Aorta (tissue), 5 donors: ENCODE data around the gene C1orf174. TPM values are rescaled to one million over a fixed set of nuclear protein-coding genes. Genes with fewer than 3 reads are reported as not detected.
A peak's percentile ranks its signal among the peaks of the same experiment; 100 is the strongest.

Experiments
- ATAC-seq: fragments of 200-7000 bp; cut with Tn5 transposase; one replicate; pipeline ENCODE4 v1.9.1; 2022; ENCODE audit warnings: moderate library complexity; ENCODE audit not compliant: low FRiP score
- DNase-seq, 2 donors: peaks; one replicate each; pipeline ENCODE4 v3.0.0-alpha.2; 2020
- H3K27ac ChIP-seq, 2 donors: one replicate each; pipeline ENCODE4 v1.5.1; 2013; ENCODE audit warnings: low read length in 2 of 2, mild to moderate bottlenecking in 2 of 2, moderate library complexity in 2 of 2, control low read depth in 1 of 2, inconsistent platforms in 1 of 2, low read depth in 1 of 2
- H3K27me3 ChIP-seq, 2 donors: one replicate each; pipeline ENCODE4 v1.6.1; 2013; ENCODE audit warnings: control low read depth in 1 of 2, low read length in 1 of 2, mild to moderate bottlenecking in 1 of 2, moderate library complexity in 1 of 2; ENCODE audit not compliant: insufficient read depth in 2 of 2, control insufficient read depth in 1 of 2
- H3K36me3 ChIP-seq, 2 donors: one replicate each; pipeline ENCODE4 v1.6.1; 2013; ENCODE audit warnings: control low read depth in 1 of 2, low read length in 1 of 2, mild to moderate bottlenecking in 1 of 2; ENCODE audit not compliant: insufficient read depth in 2 of 2, control insufficient read depth in 1 of 2
- H3K4me1 ChIP-seq, 2 donors: one replicate each; pipeline ENCODE4 v1.6.1; 2013; ENCODE audit warnings: low read length in 2 of 2, control low read depth in 1 of 2, mild to moderate bottlenecking in 1 of 2, moderate library complexity in 1 of 2; ENCODE audit not compliant: insufficient read depth in 2 of 2, control insufficient read depth in 1 of 2
- H3K4me3 ChIP-seq, 2 donors: one replicate each; pipeline ENCODE4 v1.5.1; 2013; ENCODE audit warnings: low read length in 2 of 2, control low read depth in 1 of 2, mild to moderate bottlenecking in 1 of 2
- H3K9me3 ChIP-seq: one replicate; pipeline ENCODE4 v1.6.1; 2013; ENCODE audit warnings: mild to moderate bottlenecking, low read length; ENCODE audit not compliant: control insufficient read depth
- WGBS, 2 donors: extraction: QIAGEN DNeasy Blood & Tissue Kit; methylation state at CpG; one replicate each; pipeline ENCODE4 v1.1.7; 2013; 5-methylcytosine and 5-hydroxymethylcytosine counted together
- intact Hi-C, 2 donors: fragments of 100-400 bp; cut with DNase I; formaldehyde crosslinking; loops; one replicate each; pipeline versions ENCODE4 v1.14.2 to v1.15.0; 2022
- polyA plus RNA-seq, 2 donors: library from polyadenylated mRNA; stranded (reverse); fragments of 200-250 nt; gene quantifications; one replicate each; pipeline ENCODE4 v1.2.3, GENCODE V29; 2013
- total RNA-seq, 2 donors: library from RNA; stranded (reverse); fragmentation: NEBNext Ultra II Directional; extraction: Animal tissue kit (Norgen Biotek cat#: 25700); gene quantifications; one replicate each; pipeline ENCODE4 v1.2.1, GENCODE V29; 2021
- donor health status: healthy with polysubstance abuse.
- donor health status: Bipolar disorder and iron deficiency.
- donor health status: DM: no; HTN: no; CAD: no.
- donor health status: DM: no; HTN: no; CAD: no.
- donor health status: DM: yes; HTN: yes; CAD: no.

Gene C1orf174
- total and polyA plus RNA-seq, 4 donors, result 12.6 to 19.8 (median 16.1) TPM

DNA sequence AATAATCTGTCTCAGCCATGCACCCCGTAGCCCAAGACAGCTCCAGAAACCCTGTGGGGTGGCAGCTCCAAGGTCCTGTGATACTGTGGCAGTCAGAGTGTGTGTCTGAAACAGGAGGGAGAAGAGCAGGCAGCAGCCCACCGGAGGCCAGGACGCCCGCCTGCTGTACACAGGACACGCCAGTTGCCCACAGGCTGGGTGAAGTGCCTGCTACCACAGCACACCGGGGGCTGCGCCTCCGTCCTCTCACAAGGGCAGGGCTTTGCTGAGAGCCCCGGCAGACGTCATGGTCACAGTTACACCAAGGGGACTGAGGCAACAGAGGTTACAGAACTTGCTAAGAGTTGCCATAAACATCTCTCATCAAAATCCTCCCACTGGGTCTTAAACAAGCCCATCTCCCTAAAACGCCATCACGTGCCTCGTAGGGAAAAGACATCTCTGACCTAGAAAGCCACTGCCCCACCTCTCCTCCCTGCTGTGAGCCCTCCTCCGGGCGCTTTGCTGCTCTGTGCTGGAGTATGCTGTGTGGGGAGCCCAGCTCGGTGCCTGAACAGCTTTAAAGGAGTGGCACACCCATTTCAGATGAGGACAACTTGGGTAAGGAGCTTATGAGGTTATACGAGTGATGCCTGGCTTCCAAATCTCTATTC, 5.3 kb downstream of the C1orf174 start:
- Histone ChIP-seq H3K27ac (no peak overlapping the region), H3K27me3 (no peaks in the 10 kb centered on the region), H3K36me3 (peaks cover 2 to 4% of the 10 kb centered on the region in 2 donors), H3K4me1 (no peaks in the 10 kb centered on the region), H3K9me3 (no peaks in the 10 kb centered on the region), H3K4me3 (no peak overlapping the region)
- 91 to 94% methylated on average over 17 of the region's 17 CpGs for WGBS, 2 donors
- peak; percentile 42 to 70 for DNase-seq
- intact Hi-C loops, result no loop called here
- ATAC-seq, result no peak

DNA sequence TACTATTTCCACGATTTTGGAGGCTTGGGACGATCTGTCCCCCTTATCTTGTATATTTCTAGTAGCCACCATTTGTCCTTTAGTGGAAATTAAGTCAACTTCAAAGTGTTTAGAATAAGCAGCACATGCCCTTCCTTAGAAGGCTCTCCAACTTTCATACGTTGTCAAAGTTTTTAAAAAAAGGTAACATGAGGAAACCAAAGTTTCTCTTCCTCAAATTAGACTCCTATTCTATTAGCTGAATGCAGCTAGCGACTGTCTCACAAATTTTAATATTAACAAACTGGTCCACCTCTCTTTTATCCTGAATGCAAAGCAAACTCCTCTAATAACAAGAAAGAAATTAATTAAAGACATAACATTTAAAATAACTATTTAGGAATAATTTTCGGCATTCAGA, 6.9 kb downstream of the C1orf174 start:
- Histone ChIP-seq H3K27ac (no peak overlapping the region), H3K4me1 (no peaks in the 10 kb centered on the region), H3K4me3 (no peak overlapping the region), H3K27me3 (no peaks in the 10 kb centered on the region), H3K36me3 (peaks cover 2 to 4% of the 10 kb centered on the region in 2 donors), H3K9me3 (no peaks in the 10 kb centered on the region)
- intact Hi-C loops, result no loop called here
- DNase-seq, result no peak
- ATAC-seq, result no peak
- WGBS, 2 donors, result 50 to 55% methylated on average over 5 of the region's 5 CpGs

DNA sequence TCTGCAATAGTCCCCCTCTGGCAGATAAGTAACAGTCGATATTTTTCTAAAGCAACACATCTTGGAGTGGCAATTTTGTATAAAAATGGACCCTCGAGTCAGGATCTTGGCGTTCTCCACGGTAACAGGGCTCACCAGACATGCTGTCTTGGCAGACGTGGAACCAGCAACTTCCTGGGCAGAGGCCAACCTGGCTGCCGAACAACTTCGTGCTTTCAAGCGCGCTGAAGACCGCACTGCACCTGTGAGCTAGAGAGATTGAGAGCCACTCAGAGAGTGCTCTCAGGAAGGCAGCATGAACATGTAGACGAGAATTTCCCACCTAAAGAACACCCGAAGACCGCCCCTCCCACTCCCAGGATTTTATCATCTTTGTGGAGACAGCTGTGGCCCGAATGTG, 7.3 kb downstream of the C1orf174 start:
- no peak for ATAC-seq
- Histone ChIP-seq H3K36me3 (peaks cover 2 to 4% of the 10 kb centered on the region in 2 donors), H3K27me3 (no peaks in the 10 kb centered on the region), H3K9me3 (no peaks in the 10 kb centered on the region), H3K4me1 (no peaks in the 10 kb centered on the region), H3K27ac (no peak overlapping the region), H3K4me3 (no peak overlapping the region)
- intact Hi-C loops, result no loop called here
- WGBS, 2 donors, result 17 to 21% methylated on average over 14 of the region's 14 CpGs
- peak; percentile 42 to 77 for DNase-seq

DNA sequence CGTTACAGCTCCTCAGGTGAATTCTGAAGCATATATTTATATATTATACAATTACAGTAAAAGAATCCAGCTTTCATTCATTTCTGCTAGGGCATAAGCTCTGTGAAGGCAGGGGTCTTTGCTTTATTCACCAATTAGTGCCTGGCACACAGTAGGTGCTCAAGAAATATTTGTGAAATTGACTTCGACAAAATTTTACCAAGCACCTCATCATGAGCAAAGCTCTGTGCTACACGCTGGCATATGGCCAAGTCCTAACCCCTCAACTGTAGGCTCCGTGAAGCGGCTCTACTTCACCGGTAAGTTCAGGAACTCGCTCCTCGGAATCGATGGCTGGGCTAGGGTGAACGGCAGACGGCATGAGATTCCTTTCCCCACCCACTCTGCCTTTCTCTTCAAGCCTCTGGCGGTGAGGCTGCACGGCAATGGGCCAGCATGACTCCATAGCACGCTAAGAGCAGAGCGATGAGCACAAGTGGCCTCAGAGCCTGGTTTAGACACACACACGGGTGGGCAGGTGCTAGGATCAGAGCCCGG, 8.7 kb downstream of the C1orf174 start:
- Histone ChIP-seq H3K9me3 (no peaks in the 10 kb centered on the region), H3K27me3 (no peaks in the 10 kb centered on the region), H3K27ac (no peak overlapping the region), H3K4me3 (no peak overlapping the region), H3K4me1 (no peaks in the 10 kb centered on the region), H3K36me3 (peaks cover 4 to 5% of the 10 kb centered on the region in 2 donors)
- no peak for ATAC-seq
- DNase-seq, result peak; percentile 44 to 47
- intact Hi-C loops, result no loop called here
- WGBS, 2 donors, result 89 to 91% methylated on average over 17 of the region's 17 CpGs

DNA sequence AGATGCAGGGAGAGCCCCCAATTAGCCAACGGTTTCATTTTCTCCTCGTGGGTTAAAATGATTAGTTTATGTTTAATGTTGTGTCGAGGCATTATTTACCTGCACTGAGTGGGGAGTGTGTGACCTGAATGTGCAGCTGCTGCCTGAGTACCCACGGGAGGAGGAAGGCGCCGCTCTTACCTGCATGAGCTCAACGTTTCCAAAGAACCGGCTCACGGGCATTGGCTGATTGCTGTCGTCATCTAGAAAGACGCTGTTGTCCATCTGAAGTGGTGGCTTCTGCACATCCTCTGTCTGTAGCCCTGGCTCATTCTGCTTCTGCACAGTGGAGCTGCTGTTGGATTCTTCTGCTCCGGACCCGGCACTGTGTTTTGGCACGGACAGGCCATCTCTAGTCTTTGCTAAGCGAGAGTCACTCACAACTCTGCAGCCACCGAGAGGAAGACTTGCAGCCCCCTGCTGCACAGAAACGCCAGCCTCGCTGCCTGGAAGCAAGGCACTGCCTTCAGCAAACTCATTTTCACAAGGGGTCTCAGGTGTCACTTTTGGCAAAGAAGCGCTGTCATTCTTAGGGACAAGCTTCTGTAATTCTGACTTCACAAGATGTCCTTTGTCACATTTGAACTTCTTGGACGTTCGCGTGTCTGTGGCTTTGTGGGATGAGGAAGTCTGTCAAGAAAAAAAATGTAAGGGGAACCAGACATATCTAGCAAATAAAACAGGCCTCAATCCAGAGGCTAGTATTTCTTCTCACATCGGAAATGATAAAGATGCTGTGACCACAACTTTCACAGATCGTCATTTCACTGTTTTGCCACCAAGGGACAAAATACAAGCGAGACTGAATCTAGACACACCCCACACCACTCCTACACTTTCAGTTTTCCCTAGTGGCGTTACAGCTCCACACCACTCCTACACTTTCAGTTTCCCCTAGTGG, 9.4 kb downstream of the C1orf174 start:
- intact Hi-C loops, result no loop called here
- Histone ChIP-seq H3K4me1 (no peaks in the 10 kb centered on the region), H3K9me3 (no peaks in the 10 kb centered on the region), H3K27ac (no peak overlapping the region), H3K4me3 (no peak overlapping the region), H3K27me3 (no peaks in the 10 kb centered on the region), H3K36me3 (peaks cover 4 to 5% of the 10 kb centered on the region in 2 donors)
- DNase-seq, result peak; percentile 34 to 58
- ATAC-seq, result no peak
- 86% methylated on average over 26 of the region's 26 CpGs for WGBS, 2 donors

DNA sequence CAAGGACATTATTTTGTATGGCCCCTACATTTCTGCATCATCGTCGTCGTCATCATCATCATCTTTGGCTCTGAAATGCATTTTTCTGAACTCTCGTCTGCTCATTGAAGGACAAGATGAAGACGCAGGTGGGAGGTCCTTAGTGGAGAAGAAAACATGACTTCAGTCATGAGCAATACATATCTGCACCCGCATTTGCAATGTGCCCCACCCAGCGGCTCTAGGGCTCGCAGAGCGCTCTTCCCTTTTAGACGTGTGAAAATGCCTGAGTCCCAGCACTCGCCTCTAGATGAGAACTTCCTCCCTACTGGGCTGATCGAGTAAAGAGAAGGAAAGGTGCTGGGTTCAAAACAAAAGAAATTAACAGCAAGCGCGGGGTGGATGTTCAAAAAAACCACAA, 10.1 kb downstream of the C1orf174 start:
- Histone ChIP-seq H3K27me3 (no peaks in the 10 kb centered on the region), H3K27ac (no peak overlapping the region), H3K4me3 (no peak overlapping the region), H3K4me1 (no peaks in the 10 kb centered on the region), H3K9me3 (no peaks in the 10 kb centered on the region), H3K36me3 (peaks cover 4 to 5% of the 10 kb centered on the region in 2 donors)
- intact Hi-C loops, result no loop called here
- DNase-seq (peak; percentile 6 to 20), ATAC-seq (no peak)
- 93 to 94% methylated on average over 14 of the region's 14 CpGs for WGBS, 2 donors

DNA sequence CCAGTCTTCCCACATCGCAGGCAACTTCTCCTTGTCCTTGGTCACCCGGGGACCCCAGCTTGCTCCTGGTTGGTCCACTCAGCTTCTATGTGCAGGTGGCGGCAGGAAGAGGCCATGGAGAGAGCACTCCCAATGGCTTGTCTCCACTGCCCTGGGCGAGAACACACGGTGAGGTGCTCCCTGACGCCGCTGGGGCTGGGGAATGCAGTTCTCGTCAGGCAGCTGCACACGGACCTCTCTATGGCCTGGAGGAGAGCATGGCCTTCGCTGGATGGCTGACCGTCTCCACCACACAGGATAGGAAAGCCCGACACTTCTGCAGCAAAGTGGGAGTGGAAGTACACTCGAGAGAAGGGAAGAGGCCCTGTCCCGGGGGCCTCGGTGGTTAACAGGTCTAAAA, 11.8 kb downstream of the C1orf174 start:
- Histone ChIP-seq H3K4me1 (no peaks in the 10 kb centered on the region), H3K27me3 (no peaks in the 10 kb centered on the region), H3K27ac (no peak overlapping the region), H3K9me3 (no peaks in the 10 kb centered on the region), H3K4me3 (no peak overlapping the region), H3K36me3 (peaks cover 4 to 8% of the 10 kb centered on the region in 2 donors)
- ATAC-seq (no peak), DNase-seq (peak; percentile 24 to 67)
- 90 to 91% methylated on average over 15 of the region's 15 CpGs for WGBS, 2 donors
- intact Hi-C loops, result no loop called here

DNA sequence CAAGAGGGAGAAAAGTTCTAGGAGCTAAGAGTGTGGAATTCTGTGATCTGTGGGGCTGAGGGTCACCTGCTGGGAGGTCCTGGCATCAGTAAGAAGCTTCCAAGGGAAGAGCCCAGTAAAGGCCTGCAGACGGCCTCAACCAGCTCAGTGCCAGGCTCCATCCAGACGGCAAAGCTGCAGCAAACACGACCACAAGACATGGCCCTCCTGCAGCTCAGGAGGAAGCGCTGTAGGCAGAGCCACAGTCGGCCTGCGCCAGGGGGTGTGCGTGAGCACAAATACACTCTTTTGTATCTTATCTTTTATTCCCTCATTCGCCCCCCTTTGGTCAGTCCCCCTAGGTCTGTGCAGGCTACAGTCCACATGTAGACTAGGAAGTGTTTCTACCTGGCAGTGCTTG, 13.4 kb downstream of the C1orf174 start:
- H3K9me3 ChIP-seq, result no peaks in the 10 kb centered on the region
- H3K4me3 ChIP-seq, result no peak overlapping the region
- no peak overlapping the region for H3K27ac ChIP-seq
- H3K4me1 ChIP-seq, result no peaks in the 10 kb centered on the region
- no peak for ATAC-seq
- WGBS, 2 donors, result 84 to 87% methylated on average over 8 of the region's 8 CpGs
- peak; percentile 29 to 43 for DNase-seq
- no peaks in the 10 kb centered on the region for H3K27me3 ChIP-seq
- H3K36me3 ChIP-seq, result peaks cover 4 to 8% of the 10 kb centered on the region in 2 donors
- intact Hi-C loops, result no loop called here
